Right atrium auricular region (tissue), 2 donors: Measurements from ENCODE around the gene MTIF2. TPM values are rescaled to one million over a fixed set of nuclear protein-coding genes. Genes with fewer than 3 reads are reported as not detected.
"Not testable (repeated sequence)": the region's sequence is repeated elsewhere in the genome, so short reads cannot be mapped to it uniquely, and the experiment has no call there.

Experiments
- DNase-seq: peaks from one replicate; pipeline ENCODE4 v3.0.0-alpha.2; 2019; ENCODE audit warnings: low spot score
- H3K27ac ChIP-seq, 2 donors: fragments of 200-600 bp; sonication (generic); 1 replicate in 1 of 2; 2 replicates in 1 of 2; pipeline ENCODE4 v1.5.1; 2016 to 2019
- H3K27me3 ChIP-seq, 2 donors: fragments of 200-600 bp; sonication (generic); one replicate each; pipeline versions ENCODE4 v1.5.1 to v1.6.0; 2017 to 2019
- H3K36me3 ChIP-seq: fragments of 200-600 bp; sonication (generic); one replicate; pipeline ENCODE4 v1.5.1; 2016
- H3K4me1 ChIP-seq, 2 donors: fragments of 200-600 bp; sonication (generic); one replicate each; pipeline versions ENCODE4 v1.5.1 to v1.6.0; 2017 to 2019
- H3K4me3 ChIP-seq, 2 donors: fragments of 200-600 bp; sonication (generic); 1 replicate in 1 of 2; 2 replicates in 1 of 2; pipeline ENCODE4 v1.5.1; 2017 to 2019; ENCODE audit warnings: mild to moderate bottlenecking in 1 of 2, moderate library complexity in 1 of 2
- H3K9me3 ChIP-seq, 2 donors: fragments of 200-600 bp; sonication (generic); one replicate each; pipeline ENCODE4 v1.5.1; 2019
- total RNA-seq, 2 donors: library from RNA; depleted of rRNA; stranded (reverse); fragments of >200 nt; gene quantifications; one replicate each; pipeline ENCODE4 v1.1.0, GENCODE V29; 2016
- TF ChIP-seq, protein P1 (sequence below), 2 donors: fragments of 200-600 bp; sonication (generic); IDR thresholded peaks; one replicate each; pipeline ENCODE4 v1.5.1; 2019; ENCODE audit warnings: antibody characterized with exemption in 2 of 2

Gene MTIF2
- total RNA-seq, 2 donors from 2014 or later: 25.1 to 29.8 TPM

GRCh38 chr2:55269645-55269990 is 587 bp upstream of the MTIF2 start:
- Histone ChIP-seq H3K4me1 (peaks cover 0 to 19% of the 10 kb centered on the region in 2 donors), H3K4me3 (peak overlapping the region; percentile 73 to 75), H3K36me3 (peaks cover 26% of the 10 kb centered on the region), H3K27me3 (no peaks in the 10 kb centered on the region), H3K27ac (peak overlapping the region; percentile 85 to 92), H3K9me3 (no peaks in the 10 kb centered on the region)
- no peak for DNase-seq
- TF ChIP-seq, protein P1, sequence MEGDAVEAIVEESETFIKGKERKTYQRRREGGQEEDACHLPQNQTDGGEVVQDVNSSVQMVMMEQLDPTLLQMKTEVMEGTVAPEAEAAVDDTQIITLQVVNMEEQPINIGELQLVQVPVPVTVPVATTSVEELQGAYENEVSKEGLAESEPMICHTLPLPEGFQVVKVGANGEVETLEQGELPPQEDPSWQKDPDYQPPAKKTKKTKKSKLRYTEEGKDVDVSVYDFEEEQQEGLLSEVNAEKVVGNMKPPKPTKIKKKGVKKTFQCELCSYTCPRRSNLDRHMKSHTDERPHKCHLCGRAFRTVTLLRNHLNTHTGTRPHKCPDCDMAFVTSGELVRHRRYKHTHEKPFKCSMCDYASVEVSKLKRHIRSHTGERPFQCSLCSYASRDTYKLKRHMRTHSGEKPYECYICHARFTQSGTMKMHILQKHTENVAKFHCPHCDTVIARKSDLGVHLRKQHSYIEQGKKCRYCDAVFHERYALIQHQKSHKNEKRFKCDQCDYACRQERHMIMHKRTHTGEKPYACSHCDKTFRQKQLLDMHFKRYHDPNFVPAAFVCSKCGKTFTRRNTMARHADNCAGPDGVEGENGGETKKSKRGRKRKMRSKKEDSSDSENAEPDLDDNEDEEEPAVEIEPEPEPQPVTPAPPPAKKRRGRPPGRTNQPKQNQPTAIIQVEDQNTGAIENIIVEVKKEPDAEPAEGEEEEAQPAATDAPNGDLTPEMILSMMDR (IDR thresholded peaks at IDR 0.05): no peak

DNA sequence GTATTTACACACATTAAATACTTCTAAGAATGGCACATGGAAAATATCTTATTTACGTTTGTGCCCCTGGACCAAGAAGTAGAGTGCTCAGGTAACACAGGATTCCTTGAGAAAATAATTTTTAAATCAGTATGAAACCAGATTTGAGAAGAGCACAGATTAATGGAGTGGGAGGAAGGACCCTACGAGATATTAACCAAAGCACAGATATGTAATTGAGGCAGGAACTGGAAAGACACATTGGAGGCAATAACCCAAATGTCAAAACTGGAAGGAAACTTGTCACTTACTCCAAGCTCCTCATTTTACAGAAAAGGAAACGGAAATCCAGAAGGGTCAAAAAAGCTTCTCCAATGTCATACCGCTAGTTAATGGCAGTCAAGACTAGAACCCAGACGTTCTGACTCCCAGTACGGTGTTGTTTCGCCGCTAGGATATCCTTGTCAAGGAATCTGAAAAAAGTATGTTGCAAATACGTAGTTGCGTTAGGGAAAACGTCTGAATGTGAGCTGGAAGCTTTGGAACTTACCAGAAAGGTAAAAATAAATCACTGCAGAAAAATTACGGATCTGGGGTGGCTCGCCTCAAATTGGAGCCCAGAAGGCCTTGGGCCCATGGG is 634 bp downstream of the MTIF2 start:
- H3K4me1 ChIP-seq: peaks cover 0 to 19% of the 10 kb centered on the region in 2 donors
- peak overlapping the region; percentile 73 to 75 for H3K4me3 ChIP-seq
- H3K27ac ChIP-seq: peak overlapping the region; percentile 85 to 92
- TF ChIP-seq, protein P1 (IDR thresholded peaks at IDR 0.05): no peak
- H3K27me3 ChIP-seq: no peaks in the 10 kb centered on the region
- peaks cover 38% of the 10 kb centered on the region for H3K36me3 ChIP-seq
- no peaks in the 10 kb centered on the region for H3K9me3 ChIP-seq
- no peak for DNase-seq

- not testable (repeated sequence) for H3K9me3 ChIP-seq, H3K27ac ChIP-seq, DNase-seq, H3K4me1 ChIP-seq, H3K4me3 ChIP-seq, H3K27me3 ChIP-seq
- peaks cover 58% of the 10 kb centered on the region for H3K36me3 ChIP-seq
These were observed 9.4 kb downstream of the MTIF2 start for GRCh38 chr2:55259586-55259985.

DNA sequence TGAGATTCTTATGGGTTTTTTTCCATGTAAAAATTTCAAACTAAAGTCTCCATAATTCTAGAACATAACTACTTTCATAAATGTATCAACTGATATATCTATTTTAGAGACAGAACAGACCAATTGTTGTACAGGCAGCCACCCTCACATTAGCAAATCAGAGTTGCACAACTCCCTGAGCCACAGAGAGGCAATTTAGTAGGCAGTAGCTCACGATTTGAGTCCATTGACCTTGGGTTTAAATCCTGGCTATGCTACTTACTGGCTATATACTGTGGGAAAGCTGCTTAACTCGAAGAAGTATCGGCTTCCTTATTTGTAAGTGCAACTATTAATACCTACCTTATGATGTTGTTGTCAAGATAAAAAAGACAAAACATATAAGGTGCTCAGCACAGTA is 16.2 kb downstream of the MTIF2 start:
- Histone ChIP-seq H3K9me3 (no peaks in the 10 kb centered on the region), H3K4me3 (no peak overlapping the region), H3K36me3 (peaks cover 46% of the 10 kb centered on the region), H3K27ac (no peak overlapping the region), H3K4me1 (no peaks in the 10 kb centered on the region), H3K27me3 (no peaks in the 10 kb centered on the region)
- no peak for DNase-seq
- TF ChIP-seq, protein P1 (IDR thresholded peaks at IDR 0.05): no peak

GRCh38 chr2:55247025-55247424 is 22.0 kb downstream of the MTIF2 start:
- no peaks in the 10 kb centered on the region for H3K9me3 ChIP-seq
- no peak overlapping the region for H3K4me3 ChIP-seq
- H3K27ac ChIP-seq: no peak overlapping the region
- peaks cover 73% of the 10 kb centered on the region for H3K36me3 ChIP-seq
- H3K4me1 ChIP-seq: no peaks in the 10 kb centered on the region
- no peaks in the 10 kb centered on the region for H3K27me3 ChIP-seq
- TF ChIP-seq, protein P1 (IDR thresholded peaks at IDR 0.05): no peak
- no peak for DNase-seq

- DNase-seq: no peak
These were observed 23.6 kb downstream of the MTIF2 start for GRCh38 chr2:55245411-55245810.

More at GRCh38 chr2:55245411-55245810, 23.6 kb downstream of the MTIF2 start:
- TF ChIP-seq, protein P1 (IDR thresholded peaks at IDR 0.05): no peak
- Histone ChIP-seq H3K4me3 (no peak overlapping the region), H3K27ac (no peak overlapping the region), H3K36me3 (peaks cover 70% of the 10 kb centered on the region), H3K4me1 (no peaks in the 10 kb centered on the region), H3K9me3 (no peaks in the 10 kb centered on the region), H3K27me3 (no peaks in the 10 kb centered on the region)
